Measurements from ENCODE around the gene CEP20. TPM values are rescaled to one million over a fixed set of nuclear protein-coding genes. Genes with fewer than 3 reads are reported as not detected.

CEP20 gene
- total RNA-seq, 1 experiment from 2014 or later: 36.9 TPM

DNA sequence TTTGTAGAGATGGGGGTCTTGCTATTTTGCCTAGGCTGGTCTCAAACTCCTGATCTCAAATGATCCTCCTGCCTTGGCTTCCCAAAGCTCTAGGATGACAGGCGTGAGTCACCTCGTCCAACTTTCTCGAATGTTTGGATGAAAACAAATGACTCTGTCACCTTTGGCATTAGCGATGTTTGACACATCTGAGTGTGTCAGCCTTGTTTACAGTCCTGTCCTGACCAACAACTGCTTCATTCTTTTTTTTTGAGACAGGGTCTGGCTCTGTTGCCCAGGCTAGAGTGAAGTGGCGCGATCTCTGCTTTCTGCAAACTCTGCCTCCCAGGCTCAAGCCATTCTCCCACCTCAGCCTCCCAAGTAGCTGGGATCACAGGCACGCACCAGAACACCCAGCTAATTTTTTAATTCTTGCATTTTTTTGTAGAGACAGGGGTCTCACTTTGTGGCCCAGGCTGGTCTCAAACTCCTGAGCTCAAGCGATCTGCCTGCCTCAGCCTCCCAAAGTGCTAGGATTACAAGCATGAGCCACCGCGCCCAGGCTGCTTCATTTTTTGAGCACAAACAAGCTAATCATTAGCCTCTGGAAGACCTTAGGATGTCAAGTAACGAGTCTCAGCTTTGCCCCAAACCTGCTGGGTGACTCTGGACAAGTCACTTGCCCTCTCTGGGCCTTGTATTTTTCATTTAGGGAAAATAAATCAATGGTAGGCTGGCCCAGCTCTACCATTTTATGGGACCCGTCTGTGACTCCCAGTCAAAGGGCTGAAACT lies 39.0 kb downstream of the CEP20 start:
- Histone ChIP-seq H3K18ac (ENCODE audit: insufficient read length, low read depth, low read length) (no peak overlapping the region), H3K56ac (ENCODE audit: insufficient read length, low read depth, low read length) (no peak overlapping the region), H3K4me2 (ENCODE audit: insufficient read depth, insufficient read length, low read length) (no peak overlapping the region), H3K27ac (ENCODE audit: insufficient read length, low read depth, low read length) (no peak overlapping the region), H3K79me2 (ENCODE audit: insufficient read depth, low read length) (no peaks in the 10 kb centered on the region), H2BK120ac (ENCODE audit: low read depth, low read length, poor library complexity, severe bottlenecking) (no peak overlapping the region), H2AFZ (ENCODE audit: low read length) (no peak overlapping the region), H3K14ac (ENCODE audit: insufficient read depth, low read length) (no peak overlapping the region), H2BK12ac (ENCODE audit: insufficient read length, low read depth, low read length) (no peak overlapping the region), H3T11ph (ENCODE audit: low read length) (no peak overlapping the region), H4K20me1 (ENCODE audit: control insufficient read depth, insufficient read depth, insufficient read length) (no peaks in the 10 kb centered on the region), H4K5ac (ENCODE audit: insufficient read length, low read depth, low read length) (no peak overlapping the region), H3K4ac (ENCODE audit: low read depth, low read length) (no peak overlapping the region), H3K9me3 (ENCODE audit: control insufficient read depth, low read depth, low read length) (no peaks in the 10 kb centered on the region), H3K79me1 (ENCODE audit: insufficient read depth, low read depth, low read length, poor library complexity, severe bottlenecking) (no peaks in the 10 kb centered on the region), H2AK5ac (ENCODE audit: insufficient read length, low read length) (no peak overlapping the region), H2BK20ac (ENCODE audit: low read depth, low read length, poor library complexity, severe bottlenecking) (no peak overlapping the region), H4K8ac (replicated peaks; ENCODE audit: insufficient read length, low read depth, low read length) (no peak overlapping the region), H3K9ac (ENCODE audit: extremely low read depth, insufficient read length, low read length) (no peak overlapping the region), H3K27me3 (ENCODE audit: insufficient read depth, low read length) (no peaks in the 10 kb centered on the region), H3K23me2 (ENCODE audit: insufficient read length, low read depth, low read length, poor library complexity, severe bottlenecking) (no peaks in the 10 kb centered on the region), H3K23ac (ENCODE audit: insufficient read length, low read depth, low read length) (no peak overlapping the region), H2BK15ac (ENCODE audit: low read depth, low read length) (no peak overlapping the region), H3K4me1 (ENCODE audit: insufficient read depth, low read length) (no peaks in the 10 kb centered on the region), H4K91ac (ENCODE audit: insufficient read length, low read depth, low read length) (no peak overlapping the region), H2BK5ac (ENCODE audit: insufficient read length, low read length) (no peak overlapping the region)
- WGBS (ENCODE audit: extremely low coverage, insufficient read length, low lambda C conversion rate): no CpG with 5 or more reads among the region's 12 CpGs
- H3K4me3 Mint-ChIP-seq: no peak overlapping the region
- H3K36me3 Mint-ChIP-seq (ENCODE audit: insufficient read depth in 1 of 3, low read depth in 3 of 3): no peaks in the 10 kb centered on the region
- no peaks in the 10 kb centered on the region for H3K4me1 Mint-ChIP-seq
- no peaks in the 10 kb centered on the region for H3K9me3 Mint-ChIP-seq
- no peak for DNase-seq
- no peak overlapping the region for H3K27ac Mint-ChIP-seq
- TF ChIP-seq, protein P1, sequence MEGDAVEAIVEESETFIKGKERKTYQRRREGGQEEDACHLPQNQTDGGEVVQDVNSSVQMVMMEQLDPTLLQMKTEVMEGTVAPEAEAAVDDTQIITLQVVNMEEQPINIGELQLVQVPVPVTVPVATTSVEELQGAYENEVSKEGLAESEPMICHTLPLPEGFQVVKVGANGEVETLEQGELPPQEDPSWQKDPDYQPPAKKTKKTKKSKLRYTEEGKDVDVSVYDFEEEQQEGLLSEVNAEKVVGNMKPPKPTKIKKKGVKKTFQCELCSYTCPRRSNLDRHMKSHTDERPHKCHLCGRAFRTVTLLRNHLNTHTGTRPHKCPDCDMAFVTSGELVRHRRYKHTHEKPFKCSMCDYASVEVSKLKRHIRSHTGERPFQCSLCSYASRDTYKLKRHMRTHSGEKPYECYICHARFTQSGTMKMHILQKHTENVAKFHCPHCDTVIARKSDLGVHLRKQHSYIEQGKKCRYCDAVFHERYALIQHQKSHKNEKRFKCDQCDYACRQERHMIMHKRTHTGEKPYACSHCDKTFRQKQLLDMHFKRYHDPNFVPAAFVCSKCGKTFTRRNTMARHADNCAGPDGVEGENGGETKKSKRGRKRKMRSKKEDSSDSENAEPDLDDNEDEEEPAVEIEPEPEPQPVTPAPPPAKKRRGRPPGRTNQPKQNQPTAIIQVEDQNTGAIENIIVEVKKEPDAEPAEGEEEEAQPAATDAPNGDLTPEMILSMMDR (conservative IDR thresholded peaks at IDR 0.05): no peak
- H3K27me3 Mint-ChIP-seq (ENCODE audit: low read depth): peaks cover 29% of the 10 kb centered on the region
